ENCODE data around the gene MTA2.
A peak's percentile ranks its signal among the peaks of the same experiment; 100 is the strongest.

The MTA2 gene

DNA sequence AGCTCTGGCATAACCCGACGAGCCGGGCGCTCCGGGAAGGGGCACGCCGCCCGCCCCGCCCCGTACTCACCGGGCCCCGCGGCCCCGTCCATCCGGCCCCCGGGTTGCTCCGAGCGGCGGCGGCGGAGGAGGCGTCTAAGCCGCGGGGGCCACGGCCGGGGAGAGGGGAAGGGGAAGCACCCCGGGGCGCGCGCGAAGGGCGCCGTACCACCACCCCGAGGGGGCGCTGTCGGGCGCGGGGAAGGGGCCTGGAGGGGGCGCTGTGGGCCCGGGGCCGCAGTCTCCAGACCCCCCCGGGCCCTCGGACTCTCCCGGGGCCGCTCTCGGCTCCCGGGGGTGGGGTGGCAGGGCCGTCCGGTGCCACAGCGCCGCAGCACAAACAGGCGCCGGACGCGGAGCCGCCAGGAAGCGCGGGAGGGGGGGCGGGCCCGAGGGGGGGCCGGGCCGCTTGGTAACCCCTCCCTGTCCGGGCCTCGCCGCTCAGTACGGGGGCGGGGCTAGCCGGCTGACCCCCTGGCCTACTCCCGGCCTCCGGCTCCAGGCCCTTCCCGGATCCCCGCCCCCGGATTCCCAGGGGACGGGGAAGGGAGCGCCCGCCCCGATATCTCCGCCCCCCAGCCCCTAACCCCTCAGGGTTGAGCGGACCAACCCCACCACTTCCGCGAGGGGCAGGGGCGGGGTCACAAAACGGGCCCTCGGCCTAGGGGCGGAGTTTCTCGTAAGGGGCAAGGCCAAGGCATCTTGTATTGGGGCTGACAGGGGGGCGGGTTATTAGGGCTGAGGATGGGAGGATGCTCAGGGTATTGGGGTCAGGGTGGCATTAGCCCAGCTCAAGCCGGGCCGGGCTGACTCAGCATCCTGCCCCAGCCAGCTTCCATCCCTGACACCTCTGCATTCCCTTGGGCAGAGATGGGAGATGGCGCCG, 11.0 kb upstream of the MTA2 start, which contains the start of the genes EML3 and ROM1:
Gene EML3 (minus strand): TSS at position 410 of the 925 bp plus-strand sequence. CDS start 318 bp downstream, at position 92.
Gene ROM1 (plus strand): TSS at position 892 of the 925 bp plus-strand sequence. CDS start 25 bp downstream, at position 917.
- peak; percentile 68 for DNase-seq (ENCODE audit: low spot score)

DNA sequence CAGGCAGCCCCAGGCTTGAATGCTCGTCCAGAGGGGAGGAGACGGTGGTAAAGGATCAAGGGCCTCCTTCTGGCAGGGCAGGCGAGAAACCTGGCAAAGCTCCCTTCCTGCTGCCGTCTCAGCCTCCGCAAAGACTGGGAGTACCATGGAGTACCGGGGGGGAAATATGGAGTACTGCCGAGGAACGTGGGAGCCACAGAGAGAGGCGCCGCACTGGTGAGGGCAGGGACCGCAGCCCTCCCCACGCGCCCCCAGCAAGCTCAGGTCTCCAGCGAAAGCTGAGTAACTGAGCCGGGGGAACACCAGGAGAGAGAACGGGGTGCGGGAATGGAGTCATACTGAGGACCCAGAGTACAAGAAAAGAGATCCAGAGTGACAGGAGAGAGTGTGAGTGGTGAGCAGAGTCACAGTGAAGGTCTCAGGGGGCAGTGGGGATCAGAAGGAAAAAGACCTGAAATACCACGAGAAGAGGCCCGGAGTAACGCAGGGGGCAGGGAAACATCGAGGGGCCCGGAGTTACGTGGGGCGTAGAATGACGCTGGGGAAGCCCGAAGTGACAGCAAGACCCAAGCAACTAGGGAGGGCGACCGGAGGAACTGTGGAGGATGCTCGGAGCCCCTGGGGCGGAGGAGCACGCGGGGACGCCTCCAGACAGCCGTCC, 10.2 kb upstream of the MTA2 start:
- DNase-seq (ENCODE audit: low spot score), result peak; percentile 18

DNA sequence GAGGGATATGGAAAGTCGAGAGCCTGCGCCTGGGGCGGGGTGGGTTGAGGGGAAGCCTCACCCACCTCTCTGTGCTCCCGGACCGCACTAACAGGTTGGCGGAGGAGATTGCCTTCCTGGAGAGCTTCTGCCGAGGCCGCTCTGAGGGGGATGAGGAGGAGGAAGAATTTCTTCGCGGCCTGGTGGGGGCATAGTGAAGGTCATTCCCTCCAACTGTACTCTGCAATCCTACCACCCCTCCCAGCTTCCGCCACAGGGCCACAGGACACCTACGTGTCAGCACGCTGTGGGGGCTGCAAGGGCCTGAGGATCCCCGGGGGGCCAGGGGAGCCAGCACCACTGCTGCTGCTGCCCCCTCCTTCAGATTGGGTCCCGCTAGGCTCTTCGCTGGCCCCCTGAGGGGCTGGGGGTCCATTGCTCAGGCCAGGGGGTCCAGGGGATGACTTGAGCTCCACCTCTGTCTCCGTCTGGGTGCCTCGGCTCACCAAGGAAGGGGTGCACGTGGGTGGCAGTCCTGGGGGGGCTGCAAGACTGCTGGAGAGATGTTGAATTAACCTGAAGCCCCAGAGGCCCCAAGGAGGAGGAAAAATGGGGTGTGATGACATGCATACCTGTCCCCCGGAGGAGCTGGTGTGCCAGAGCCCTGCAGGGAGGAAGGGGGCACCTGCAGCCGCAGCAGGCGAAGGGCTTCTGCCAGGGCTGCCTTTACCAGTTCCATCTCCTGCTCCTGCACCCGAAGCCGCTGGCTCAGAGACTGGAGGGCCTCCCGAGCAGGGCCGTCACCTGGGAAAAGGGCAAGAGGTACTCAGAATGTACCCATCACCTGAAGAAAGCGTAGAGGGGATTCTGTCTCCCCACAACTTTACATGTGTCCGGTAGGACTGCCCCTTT, 9.4 kb upstream of the MTA2 start:
- no peak for DNase-seq (ENCODE audit: low spot score)

DNA sequence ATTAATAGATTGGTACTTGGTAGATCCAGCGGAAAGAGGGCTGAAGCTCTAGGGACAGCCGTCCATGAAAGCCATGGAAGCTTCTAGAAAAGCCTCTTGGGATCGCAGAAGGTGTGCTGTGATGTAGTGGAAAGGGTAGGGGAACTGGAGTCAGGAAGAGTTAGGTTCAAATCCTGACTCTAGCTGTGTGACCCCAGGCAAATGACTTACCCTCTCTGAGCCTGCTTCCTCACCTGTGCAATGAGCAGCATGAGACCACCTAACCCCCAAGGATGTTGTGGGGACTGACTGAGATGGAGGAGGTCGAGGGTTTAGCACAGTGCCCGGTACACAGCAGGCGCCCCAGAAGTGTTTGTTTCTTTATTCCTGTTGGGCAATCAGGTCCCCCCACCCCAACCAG, 8.7 kb upstream of the MTA2 start:
- DNase-seq (ENCODE audit: low spot score), result no peak

DNA sequence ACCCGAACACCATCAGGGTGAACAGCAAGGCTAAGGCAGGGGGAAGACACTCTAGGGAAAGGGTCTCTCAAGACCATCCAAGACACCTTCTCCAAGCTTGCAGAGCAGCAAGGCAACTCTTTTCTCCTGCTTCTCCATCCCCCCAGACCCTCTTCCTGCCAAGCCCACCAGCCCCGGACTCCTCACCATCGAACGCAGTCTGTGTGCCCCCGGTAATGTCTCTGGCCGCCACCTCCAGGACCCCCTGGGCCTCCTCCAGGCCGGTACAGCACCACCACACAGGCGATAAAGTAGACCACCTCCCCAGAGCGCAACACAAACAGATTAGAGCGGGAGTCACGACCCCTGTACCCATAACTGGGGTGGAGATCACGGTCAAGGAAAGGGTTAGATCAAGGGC, 7.1 kb upstream of the MTA2 start:
- no peak for DNase-seq (ENCODE audit: low spot score)

DNA sequence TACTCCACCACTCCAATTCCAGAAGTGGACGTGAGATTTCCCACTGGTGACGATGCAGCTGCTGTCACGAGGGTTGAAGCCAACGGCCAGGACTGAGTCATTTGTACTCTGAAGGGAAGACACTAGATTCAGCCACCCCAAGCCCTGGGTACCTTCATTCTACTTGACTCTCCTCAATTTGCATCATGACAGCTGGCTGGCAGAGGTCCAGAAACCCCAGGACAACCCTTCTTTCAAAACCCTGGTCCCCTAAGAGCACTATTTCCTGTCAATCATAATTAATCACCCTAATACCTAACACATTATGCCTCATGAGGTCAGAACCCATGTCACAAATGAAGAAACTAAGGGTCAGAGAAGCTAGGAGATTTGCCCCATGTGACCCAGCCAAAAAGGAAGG, 6.0 kb upstream of the MTA2 start:
- DNase-seq (ENCODE audit: low spot score), result no peak

DNA sequence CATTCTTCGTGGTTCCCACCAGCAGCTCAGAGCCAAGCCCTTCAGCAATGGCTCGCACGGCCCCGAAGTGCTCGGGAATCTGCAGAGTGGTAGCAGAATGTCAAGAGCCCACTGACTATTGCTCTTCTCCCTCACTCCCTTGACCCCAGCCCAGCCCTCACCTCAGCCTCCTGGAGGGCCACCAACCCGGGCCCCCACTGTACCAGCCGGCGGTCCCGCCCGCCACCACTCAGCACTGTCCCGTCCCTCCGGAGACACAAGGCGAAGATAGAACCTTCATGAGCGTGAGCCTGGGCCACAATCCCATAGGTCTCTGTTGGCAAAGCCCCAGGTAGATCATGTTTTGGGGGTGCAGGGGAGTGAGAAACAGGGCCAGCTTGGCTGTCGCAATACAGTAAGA, 4.2 kb upstream of the MTA2 start:
- DNase-seq (ENCODE audit: low spot score), result no peak

DNA sequence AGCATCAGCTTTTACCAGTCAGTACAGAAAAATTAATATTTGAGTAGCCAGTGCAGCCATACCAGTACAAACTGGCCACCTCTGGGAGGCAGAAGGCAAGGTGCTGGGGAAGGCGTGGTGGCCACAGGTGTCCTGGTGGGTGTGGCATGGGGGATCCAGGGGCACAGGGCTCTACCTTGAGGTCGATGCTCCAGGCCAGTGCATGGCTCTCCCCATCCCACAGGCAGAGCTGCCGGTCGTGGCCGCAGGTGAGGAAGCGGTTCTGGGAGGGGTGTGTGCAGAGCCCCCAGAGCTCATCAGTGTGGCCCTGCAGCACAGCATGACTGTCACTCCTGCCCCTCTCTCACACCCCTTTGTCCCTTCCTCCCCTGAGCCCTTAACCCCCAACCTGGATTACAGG, 3.8 kb upstream of the MTA2 start:
- no peak for DNase-seq (ENCODE audit: low spot score)

DNA sequence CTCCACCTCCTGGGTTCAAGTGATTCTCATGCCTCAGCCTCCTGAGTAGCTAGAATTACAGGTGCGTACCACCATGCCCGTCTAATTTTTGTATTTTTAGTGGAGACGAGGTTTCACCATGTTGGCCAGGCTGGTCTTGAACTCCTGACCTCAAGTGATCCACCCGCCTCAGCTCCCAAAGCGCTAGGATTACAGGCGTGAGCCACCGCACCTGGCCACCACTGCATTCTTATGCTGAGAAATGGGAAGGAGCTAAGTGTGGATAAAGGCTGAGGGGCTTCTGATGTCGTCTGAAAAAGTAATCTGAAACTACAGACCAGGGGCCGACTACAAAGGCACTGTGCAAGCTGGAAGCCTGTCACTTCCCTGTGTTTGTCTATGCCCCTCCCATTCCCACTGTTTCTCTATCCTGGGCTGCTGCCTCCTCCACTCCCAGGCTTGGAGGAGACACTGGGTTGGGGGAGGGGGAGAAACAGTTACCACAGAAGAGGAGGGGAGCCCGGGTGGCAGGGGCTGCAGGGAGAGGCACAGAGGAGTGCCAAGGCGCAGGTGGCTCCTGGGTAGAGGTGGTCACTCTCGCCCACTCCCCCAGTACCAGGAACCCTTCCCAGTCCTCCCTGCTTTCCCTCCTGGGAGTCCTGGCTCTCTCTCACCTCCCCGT, 2.9 kb upstream of the MTA2 start:
- no peak for DNase-seq (ENCODE audit: low spot score)

DNA sequence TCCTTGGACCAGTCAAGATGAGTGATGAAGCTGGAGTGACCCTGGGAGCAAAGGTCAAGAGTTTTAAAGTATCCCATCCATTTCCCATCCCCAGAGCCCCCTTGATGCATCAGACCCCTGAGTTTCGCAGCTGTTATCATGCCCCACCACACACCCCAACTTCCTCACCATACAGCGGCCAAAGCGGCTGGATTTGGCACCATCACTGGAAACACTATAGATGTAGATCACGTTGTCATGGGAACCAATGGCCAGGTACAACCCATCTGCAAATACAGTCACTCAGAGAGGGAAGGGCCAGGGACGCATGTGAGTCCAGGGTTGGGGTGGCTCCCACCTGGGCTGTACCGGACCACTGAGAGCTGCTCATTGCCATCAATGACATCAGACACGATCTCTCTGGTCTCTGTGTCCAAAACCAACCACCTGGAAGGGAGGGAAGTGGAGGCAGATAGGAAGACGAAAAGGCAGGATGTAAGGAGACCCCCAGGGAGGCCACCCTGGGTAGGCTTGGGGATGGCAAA, 2.2 kb upstream of the MTA2 start:
- no peak for DNase-seq (ENCODE audit: low spot score)

DNA sequence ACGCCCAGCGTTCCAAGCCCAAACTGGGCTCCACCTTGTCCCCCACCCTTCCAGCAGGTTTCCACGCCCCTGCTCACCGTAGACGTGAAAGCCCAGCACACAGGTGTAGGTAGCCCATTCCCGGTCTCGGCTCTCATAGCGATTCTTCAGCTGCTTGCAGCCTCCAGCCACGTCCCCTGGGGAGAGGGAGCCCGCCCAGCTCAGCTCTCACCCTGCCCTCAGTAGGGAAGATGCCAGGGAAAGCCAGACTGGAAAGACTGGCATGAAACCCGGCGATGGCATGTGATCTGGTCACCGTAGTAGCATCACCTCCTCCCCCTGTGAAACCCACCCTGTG, 1.4 kb upstream of the MTA2 start:
- no peak for DNase-seq (ENCODE audit: low spot score)

DNA sequence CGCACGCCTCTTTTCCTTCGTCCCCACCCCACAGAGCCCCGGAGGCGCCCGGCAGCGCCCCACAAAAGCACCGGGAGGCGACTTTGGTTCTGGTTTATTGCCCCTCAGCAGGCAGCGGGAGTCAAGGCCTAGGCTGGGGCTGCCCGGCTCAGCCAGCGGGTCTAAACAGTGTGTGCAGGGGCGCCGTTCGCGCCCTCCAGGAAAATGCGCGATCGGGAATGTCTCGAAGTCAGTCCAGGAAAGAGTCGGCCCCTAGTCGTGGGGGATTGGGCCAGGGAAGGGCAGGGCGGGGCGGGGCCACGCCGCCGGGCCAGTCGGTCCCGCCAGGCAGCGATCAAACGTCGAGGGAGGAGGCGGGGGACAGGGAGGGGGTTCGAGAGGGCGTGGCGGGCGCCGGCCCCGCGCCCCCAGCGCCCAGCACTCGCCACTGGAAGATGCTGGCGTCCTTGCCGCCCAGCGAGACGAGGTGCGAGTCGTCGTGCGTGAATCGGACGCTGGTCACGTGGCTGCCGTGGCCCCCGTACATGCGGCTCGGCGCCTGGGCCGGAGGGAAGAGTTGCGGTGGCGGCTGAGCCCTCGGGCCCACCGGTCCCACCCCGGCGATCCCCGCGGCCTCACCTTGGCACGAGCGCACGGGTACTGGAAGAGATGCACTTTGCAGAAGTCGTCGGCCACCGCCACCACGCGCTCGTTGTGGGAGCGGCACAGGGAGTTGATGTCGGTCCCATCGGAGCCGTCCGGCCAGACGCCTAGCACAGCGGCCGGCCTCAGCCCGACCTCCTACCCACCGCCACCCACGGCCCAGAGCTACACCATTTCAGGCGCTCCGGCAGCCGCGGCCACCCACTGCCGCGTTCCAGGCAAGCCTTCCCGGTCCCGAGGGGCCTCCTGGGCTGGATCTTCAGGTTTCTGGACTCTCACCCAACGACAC, 741 bp upstream of the MTA2 start:
- no peak for DNase-seq (ENCODE audit: low spot score)

DNA sequence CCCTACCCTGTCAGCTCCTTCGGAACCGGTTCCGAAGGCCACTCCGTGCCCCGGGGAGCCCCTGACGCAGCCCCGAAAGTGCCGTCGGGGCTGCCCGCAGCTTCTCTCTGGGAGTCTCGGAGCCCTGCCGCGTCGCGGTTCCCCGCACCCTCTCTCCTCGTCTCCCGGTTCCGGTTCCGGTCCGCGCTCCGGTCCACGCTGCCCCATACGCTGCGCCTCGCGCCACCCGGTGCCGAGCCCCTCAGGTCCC, 618 bp downstream of the MTA2 start:
- DNase-seq (ENCODE audit: low spot score), result peak; percentile 37

DNA sequence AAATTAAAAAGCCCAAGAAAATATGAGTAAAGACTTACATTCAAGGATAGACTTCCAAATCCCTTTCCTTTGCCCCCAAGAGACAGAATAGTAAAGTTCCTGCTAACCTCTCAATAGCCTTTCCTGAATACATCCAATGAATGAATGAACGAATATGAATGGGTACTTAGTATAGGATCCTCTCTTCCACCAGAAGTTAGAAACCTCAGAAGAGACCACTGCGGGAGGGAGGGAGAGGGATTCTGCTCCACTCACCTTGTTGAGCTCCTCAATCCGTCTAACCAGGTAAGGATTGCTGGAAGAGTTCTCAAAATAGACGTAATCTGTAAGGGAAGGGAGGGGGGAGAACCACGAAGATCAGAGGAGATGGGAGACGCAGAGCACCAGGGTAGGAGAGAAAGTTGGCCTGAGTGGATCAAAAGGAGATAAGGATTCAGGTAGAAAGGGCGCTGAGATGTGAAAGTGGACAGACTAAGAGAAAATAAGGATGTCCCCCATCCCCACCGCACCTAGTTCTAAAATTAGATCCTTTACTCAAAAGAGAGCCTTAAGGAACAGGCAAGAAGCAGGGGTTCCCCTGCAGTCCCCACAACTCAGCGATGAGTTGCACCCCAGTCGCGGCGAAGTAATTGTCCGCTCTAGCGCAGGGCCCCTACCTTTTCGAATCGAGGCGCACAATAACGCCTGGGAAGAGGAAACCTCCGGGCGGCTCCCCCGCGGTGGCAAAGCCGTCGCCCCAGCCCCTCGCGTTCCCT, 1.1 kb downstream of the MTA2 start:
- DNase-seq (ENCODE audit: low spot score), result peak; percentile 17

DNA sequence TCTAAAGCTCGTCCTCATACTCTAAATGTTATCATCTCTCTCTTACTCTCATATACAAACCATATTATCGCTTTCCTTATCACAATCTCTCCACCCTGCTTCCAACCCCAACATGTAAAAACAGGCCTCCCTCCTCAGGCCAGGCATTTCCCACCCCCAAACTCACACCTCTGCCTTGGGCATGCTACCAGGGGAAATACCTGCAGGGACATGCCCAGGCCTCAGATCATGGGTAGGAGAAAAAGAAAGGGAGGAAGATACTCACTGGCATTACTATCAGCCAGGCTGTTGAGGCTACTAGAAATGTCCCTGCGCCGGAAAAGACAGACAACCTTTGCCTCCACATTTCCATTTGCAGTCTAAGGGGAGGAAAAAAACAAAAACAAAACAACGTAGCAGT, 1.8 kb downstream of the MTA2 start:
- no peak for DNase-seq (ENCODE audit: low spot score)

DNA sequence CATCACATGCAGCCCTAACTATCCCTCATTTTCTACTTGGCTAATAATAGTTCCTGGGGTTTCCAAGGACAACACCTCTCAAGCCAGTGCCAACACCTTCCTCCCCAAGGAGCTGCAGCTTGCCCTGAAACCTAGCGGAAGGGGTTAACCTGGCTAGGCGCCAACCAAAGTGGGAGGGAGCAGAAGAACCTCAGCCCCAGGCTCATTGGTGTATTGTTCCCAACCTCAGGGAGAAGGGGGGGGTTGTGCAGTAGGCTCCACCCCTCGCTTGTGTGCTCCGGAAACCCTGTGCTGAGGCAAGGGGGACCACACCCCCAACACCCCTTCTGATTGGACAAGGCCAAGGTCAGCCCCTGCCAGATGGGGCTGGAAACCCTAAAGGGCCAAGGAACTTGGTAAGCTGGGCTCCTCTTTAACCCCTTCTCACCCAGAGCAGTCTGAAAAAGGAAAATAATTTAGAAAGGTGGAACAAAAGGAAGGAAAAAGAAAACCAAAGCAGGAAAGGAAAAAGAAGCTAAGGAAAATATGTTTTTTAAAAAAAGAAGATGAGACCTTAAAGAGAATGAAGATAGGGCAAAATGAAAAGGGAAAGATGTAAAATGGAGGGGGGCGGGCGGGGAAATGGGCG, 2.5 kb downstream of the MTA2 start:
- peak; percentile 93 for DNase-seq (ENCODE audit: low spot score)

DNA sequence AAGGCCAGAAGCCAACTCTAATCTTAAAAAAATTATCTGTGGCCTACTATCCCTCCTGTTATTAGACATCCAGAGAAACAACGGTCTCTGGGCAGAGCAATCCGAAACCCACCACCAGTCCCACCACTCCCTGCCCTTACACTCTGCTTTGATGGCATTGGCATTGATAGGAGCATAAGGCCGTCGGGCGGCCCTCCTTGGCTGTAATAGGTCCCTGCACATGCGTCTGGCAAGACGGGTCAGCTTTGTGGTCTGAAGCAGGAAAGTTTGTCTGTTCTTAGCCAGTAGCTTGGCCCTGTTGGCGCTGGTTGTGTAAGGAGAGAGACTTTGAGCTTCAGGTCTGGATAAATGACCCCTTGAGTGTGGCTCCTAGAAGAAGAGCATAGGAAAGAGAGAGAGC, 6.5 kb downstream of the MTA2 start:
- DNase-seq (ENCODE audit: low spot score), result no peak

DNA sequence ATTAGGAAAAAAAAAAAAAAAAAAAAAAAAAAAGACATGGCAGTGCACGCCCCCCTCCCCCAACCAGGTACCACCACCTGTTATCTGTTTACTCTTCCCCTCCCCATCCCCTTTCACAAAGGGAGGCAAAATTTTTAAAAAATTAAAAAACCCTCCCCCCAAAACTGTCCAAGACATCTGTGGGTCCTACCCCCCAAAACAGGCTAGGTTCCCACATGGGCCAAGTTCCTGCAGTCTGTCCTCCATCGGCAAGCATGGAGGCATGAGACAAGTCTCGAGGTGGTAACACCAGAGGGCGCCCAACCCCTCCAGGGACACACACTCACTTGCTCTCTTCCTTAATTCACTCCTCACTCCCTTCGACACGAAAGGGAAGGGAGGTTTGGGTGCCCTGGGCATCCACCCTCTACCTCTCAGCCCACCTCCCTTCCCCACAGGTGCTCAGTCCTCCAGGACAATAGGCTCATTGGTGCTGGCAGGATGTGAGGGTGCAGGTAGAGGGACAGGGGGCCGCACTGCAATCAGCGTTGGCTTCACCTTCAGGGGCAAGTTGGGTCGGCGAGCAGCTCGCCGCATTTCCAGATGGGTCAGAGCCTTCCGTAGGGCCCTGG, 8.1 kb downstream of the MTA2 start:
- peak; percentile 85 for DNase-seq (ENCODE audit: low spot score)

DNA sequence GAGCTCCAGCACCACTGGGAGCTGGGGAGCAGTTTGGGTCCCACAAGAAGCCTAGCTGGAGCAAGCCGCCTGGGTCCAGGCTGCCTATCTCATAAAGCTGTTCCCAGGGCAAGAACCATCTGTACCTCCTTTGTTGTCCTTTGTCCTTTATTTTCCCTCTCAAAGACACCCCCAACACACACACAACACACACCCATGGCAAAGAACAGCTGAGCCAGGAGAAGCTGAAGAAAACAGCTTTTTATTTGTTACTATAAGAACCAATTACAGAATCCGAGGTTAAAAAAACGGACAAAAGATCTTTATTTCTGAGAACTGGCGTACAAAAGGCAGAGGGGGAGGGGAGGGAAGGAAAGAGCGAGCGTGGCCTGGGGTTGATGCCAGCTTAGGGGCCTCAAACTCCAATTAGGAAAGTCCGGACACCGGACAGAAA, 8.7 kb downstream of the MTA2 start:
- DNase-seq (ENCODE audit: low spot score), result no peak

All from hematopoietic multipotent progenitor cell treated with erythropoietin and hydrocortisone succinate and interleukin-3 and kit ligand, for 15 days (in vitro differentiated cells).